ENCODE data around the gene RGS19. TPM values are rescaled to one million over a fixed set of nuclear protein-coding genes. Genes with fewer than 3 reads are reported as not detected.

RGS19 gene
- total RNA-seq, 1 experiment from 2014 or later, result 32.0 TPM

- H3K4me1 ChIP-seq (ENCODE audit: control insufficient read depth, insufficient read depth, low read length), result no peaks in the 10 kb centered on the region; the same call in 1 of the 2 replicates
- no peaks in the 10 kb centered on the region for H3K36me3 ChIP-seq (ENCODE audit: control insufficient read depth, insufficient read depth, low read length)
- no peak within 1 kb of the TSS for H3K27ac ChIP-seq (ENCODE audit: low read length)
- no peak for TF ChIP-seq SIN3A (IDR thresholded peaks at IDR 0.05; ENCODE audit: borderline replicate concordance, insufficient read depth, low read depth, low read length)
- no peak for TF ChIP-seq TCF7L2 (IDR thresholded peaks at IDR 0.05; ENCODE audit: low read depth, low read length)
- TF ChIP-seq REST (IDR thresholded peaks at IDR 0.05; ENCODE audit: insufficient read depth in 1 of 2, low read depth in 2 of 2, low read length in 1 of 2), result no peak
- no peak for TF ChIP-seq POLR2AphosphoS5 (IDR thresholded peaks at IDR 0.05; ENCODE audit: low read depth, low read length)
- TF ChIP-seq CTCF (IDR thresholded peaks at IDR 0.05), result no peak
- ATAC-seq, result no peak
- CTCF ChIA-PET, result no interaction called here
- POLR2A ChIA-PET, result no interaction called here
- in situ Hi-C loops (cut with HindIII; ENCODE audit: low pct_unique_long_range_greater_than_20kb, low sequenced_read_pairs), result no loop called here
- H3K4me3 ChIP-seq (ENCODE audit: low read depth in 2 of 2, low read length in 2 of 2), result no peak within 1 kb of the TSS
- H3K27me3 ChIP-seq (ENCODE audit: control insufficient read depth, insufficient read depth, low read length), result no peaks in the 10 kb centered on the region
- no peaks in the 10 kb centered on the region for H3K9me3 ChIP-seq (ENCODE audit: control insufficient read depth, insufficient read depth, low read depth, low read length)
- no TSS peak for BruUV-seq (replicated peaks)
- intact Hi-C loops (cut with micrococcal nuclease; ENCODE audit: unreplicated experiment), result no loop called here
- DNase-seq (ENCODE audit: low read depth, low spot score), result no peak
Observed at GRCh38 chr20:64106981-64107735, 27.8 kb upstream of the RGS19 start, which contains the start of gene NPBWR2. Gene NPBWR2, minus strand, starts transcription at chr20:64107565. Its CDS starts 734 bp downstream, at chr20:64106831.

GRCh38 chr20:64106435-64106961, 27.2 kb upstream of the RGS19 start:
- ATAC-seq (no peak), DNase-seq (ENCODE audit: low read depth, low spot score) (no peak)
- no TSS peak for BruUV-seq (replicated peaks)
- intact Hi-C loops (cut with micrococcal nuclease; ENCODE audit: unreplicated experiment) (no loop called here), in situ Hi-C loops (cut with HindIII; ENCODE audit: low pct_unique_long_range_greater_than_20kb, low sequenced_read_pairs) (no loop called here)
- H3K4me3 ChIP-seq (ENCODE audit: low read depth in 2 of 2, low read length in 2 of 2), result no peak overlapping the region
- no peaks in the 10 kb centered on the region for H3K27me3 ChIP-seq (ENCODE audit: control insufficient read depth, insufficient read depth, low read length)
- H3K27ac ChIP-seq (ENCODE audit: low read length), result no peak overlapping the region
- no peaks in the 10 kb centered on the region for H3K36me3 ChIP-seq (ENCODE audit: control insufficient read depth, insufficient read depth, low read length)
- POLR2A ChIA-PET, result no interaction called here
- no peak for TF ChIP-seq SIN3A (IDR thresholded peaks at IDR 0.05; ENCODE audit: borderline replicate concordance, insufficient read depth, low read depth, low read length)
- TF ChIP-seq CTCF (IDR thresholded peaks at IDR 0.05), result no peak
- no peak for TF ChIP-seq TCF7L2 (IDR thresholded peaks at IDR 0.05; ENCODE audit: low read depth, low read length)
- TF ChIP-seq REST (IDR thresholded peaks at IDR 0.05; ENCODE audit: insufficient read depth in 1 of 2, low read depth in 2 of 2, low read length in 1 of 2), result no peak
- no peak for TF ChIP-seq POLR2AphosphoS5 (IDR thresholded peaks at IDR 0.05; ENCODE audit: low read depth, low read length)
- no peaks in the 10 kb centered on the region for H3K9me3 ChIP-seq (ENCODE audit: control insufficient read depth, insufficient read depth, low read depth, low read length)
- no peaks in the 10 kb centered on the region; the same call in 1 of the 2 replicates for H3K4me1 ChIP-seq (ENCODE audit: control insufficient read depth, insufficient read depth, low read length)
- CTCF ChIA-PET, result interaction anchor here (0.6 kb wide), 1 partner anchor 22 kb away, joined by 3 read pairs; the partner anchor contains the start of gene LKAAEAR1

Data from Panc1 (cell line).